Tibial nerve (tissue), 4 donors: Measurements from ENCODE around the gene SLC39A11. TPM values are rescaled to one million over a fixed set of nuclear protein-coding genes. Genes with fewer than 3 reads are reported as not detected.
"Not testable (repeated sequence)": the region's sequence is repeated elsewhere in the genome, so short reads cannot be mapped to it uniquely, and the experiment has no call there.

Experiments used
- DNase-seq, 2 donors: peaks; one replicate each; pipeline ENCODE4 v3.0.0-alpha.2; 2019; ENCODE audit warnings: low spot score in 2 of 2
- H3K27ac ChIP-seq, 4 donors: fragments of 200-600 bp; sonication (generic) in 3 of 4; one replicate each; pipeline ENCODE4 v1.5.1; 2017 to 2019; ENCODE audit warnings: mild to moderate bottlenecking in 1 of 4
- H3K27me3 ChIP-seq, 2 donors: fragments of 200-600 bp; sonication (generic) in 1 of 2; one replicate each; pipeline versions ENCODE4 v1.5.1 to v1.6.0; 2017 to 2019
- H3K36me3 ChIP-seq, 3 donors: fragments of 200-600 bp; sonication (generic); one replicate each; pipeline ENCODE4 v1.5.1; 2018 to 2019
- H3K4me1 ChIP-seq, 4 donors: fragments of 200-600 bp; sonication (generic) in 3 of 4; one replicate each; pipeline ENCODE4 v1.5.1; 2017 to 2019
- H3K4me3 ChIP-seq, 4 donors: fragments of 200-600 bp; sonication (generic) in 3 of 4; one replicate each; pipeline ENCODE4 v1.5.1; 2017 to 2019; ENCODE audit warnings: mild to moderate bottlenecking in 1 of 4, moderate library complexity in 1 of 4
- H3K9me3 ChIP-seq, 4 donors: fragments of 200-600 bp; sonication (generic) in 3 of 4; one replicate each; pipeline ENCODE4 v1.5.1; 2017 to 2019
- EP300 ChIP-seq, 2 donors: sonication (generic); formaldehyde crosslinking; IDR thresholded peaks; one replicate each; pipeline ENCODE4 v1.6.1; 2017; ENCODE audit warnings: antibody characterized with exemption in 2 of 2, mild to moderate bottlenecking in 1 of 2
- POLR2A ChIP-seq, 2 donors: fragments of 450-650 bp; IDR thresholded peaks; one replicate each; pipeline ENCODE4 v1.6.1; 2017; ENCODE audit warnings: antibody characterized with exemption in 2 of 2, mild to moderate bottlenecking in 2 of 2, moderate library complexity in 2 of 2
- WGBS, 2 donors: methylation state at CpG; one replicate each; pipeline ENCODE4 v1.1.5; 2018; 5-methylcytosine and 5-hydroxymethylcytosine counted together
- total RNA-seq, 4 donors: library from RNA; depleted of rRNA; stranded (reverse); fragments of >200 nt; gene quantifications; one replicate each; pipeline ENCODE4 v1.1.0, GENCODE V29; 2016
- TF ChIP-seq, protein P1 (sequence below), 5 experiments: fragments of 200-600 bp in 3 of 5; fragments of 450-650 bp in 2 of 5; sonication (generic) in 3 of 5; IDR thresholded peaks; one replicate each; pipeline ENCODE4 v1.5.1; 2016 to 2019; ENCODE audit warnings: antibody characterized with exemption in 5 of 5, mild to moderate bottlenecking in 3 of 5, moderate library complexity in 2 of 5

Gene SLC39A11
- total RNA-seq, 4 donors from 2014 or later = 19.9 to 48.4 (median 37.5) TPM

DNA sequence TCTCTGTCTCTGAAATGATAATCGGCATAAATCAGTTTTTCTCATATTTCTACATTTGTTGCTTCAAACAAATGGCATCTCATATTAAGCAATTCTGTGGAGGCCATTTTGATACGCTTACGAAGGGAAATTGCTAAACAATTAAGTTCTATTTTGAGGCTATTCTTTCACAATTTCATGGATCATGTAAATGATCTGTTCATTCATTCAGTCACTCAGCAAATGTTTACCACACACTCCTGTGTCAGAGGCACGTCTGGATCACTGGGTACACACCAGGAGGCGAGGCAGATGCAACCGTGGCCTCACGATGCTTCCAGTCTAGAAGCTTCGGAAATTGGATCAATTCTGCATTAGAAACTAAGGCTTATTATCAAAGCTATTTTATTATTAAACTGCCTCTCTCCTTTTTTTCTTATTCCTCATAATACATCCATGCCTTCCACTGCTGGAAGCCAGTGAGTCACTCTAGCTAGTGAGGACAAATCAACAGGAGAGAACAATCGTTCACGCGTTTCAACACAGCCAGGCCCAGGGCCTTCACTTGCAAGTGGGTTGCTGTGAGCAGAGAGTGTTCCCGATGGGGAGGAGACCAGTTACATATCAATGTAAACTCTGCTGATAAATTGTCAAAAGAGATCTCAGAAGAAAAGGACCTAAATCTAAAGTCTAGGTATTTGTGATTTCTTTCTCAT is 11.3 kb upstream of the SLC39A11 start:
- TF ChIP-seq, protein P1, sequence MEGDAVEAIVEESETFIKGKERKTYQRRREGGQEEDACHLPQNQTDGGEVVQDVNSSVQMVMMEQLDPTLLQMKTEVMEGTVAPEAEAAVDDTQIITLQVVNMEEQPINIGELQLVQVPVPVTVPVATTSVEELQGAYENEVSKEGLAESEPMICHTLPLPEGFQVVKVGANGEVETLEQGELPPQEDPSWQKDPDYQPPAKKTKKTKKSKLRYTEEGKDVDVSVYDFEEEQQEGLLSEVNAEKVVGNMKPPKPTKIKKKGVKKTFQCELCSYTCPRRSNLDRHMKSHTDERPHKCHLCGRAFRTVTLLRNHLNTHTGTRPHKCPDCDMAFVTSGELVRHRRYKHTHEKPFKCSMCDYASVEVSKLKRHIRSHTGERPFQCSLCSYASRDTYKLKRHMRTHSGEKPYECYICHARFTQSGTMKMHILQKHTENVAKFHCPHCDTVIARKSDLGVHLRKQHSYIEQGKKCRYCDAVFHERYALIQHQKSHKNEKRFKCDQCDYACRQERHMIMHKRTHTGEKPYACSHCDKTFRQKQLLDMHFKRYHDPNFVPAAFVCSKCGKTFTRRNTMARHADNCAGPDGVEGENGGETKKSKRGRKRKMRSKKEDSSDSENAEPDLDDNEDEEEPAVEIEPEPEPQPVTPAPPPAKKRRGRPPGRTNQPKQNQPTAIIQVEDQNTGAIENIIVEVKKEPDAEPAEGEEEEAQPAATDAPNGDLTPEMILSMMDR (IDR thresholded peaks at IDR 0.05) = no peak
- no peak for TF ChIP-seq EP300 (IDR thresholded peaks at IDR 0.05)
- no peak for TF ChIP-seq POLR2A (IDR thresholded peaks at IDR 0.05)
- Histone ChIP-seq H3K36me3 (no peaks in the 10 kb centered on the region), H3K4me1 (no peaks in the 10 kb centered on the region), H3K4me3 (no peak overlapping the region), H3K27me3 (no peaks in the 10 kb centered on the region), H3K9me3 (no peaks in the 10 kb centered on the region), H3K27ac (no peak overlapping the region)
- no peak for DNase-seq
- 87 to 89% methylated on average over 12 of the region's 12 CpGs for WGBS, 2 donors

DNA sequence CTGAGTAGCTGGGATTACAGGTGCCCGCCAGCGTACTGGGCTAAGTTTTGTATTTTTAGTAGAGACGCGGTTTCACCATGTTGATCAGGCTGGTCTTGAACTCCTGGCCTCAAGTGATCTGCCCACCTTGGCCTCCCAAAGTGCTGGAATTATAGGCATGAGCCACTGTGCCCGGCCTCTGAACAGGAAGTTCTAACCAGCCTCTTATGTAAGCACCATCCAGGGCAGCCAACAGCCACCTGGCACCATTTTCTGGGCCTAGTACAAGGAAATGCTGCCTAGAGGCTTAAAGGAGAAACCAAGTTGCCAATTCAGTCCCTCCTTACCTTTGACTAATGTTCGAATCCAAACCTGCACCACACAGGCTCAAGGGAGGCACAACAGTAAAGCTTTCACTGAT is 8.5 kb upstream of the SLC39A11 start:
- no peak overlapping the region for H3K4me3 ChIP-seq
- no peaks in the 10 kb centered on the region for H3K9me3 ChIP-seq
- DNase-seq = no peak
- WGBS, 2 donors = 87 to 88% methylated on average over 6 of the region's 6 CpGs
- no peak overlapping the region for H3K27ac ChIP-seq
- H3K27me3 ChIP-seq = no peaks in the 10 kb centered on the region
- TF ChIP-seq EP300 (IDR thresholded peaks at IDR 0.05) (no peak), POLR2A (IDR thresholded peaks at IDR 0.05) (no peak)
- TF ChIP-seq, protein P1 (IDR thresholded peaks at IDR 0.05) = no peak
- H3K4me1 ChIP-seq = no peaks in the 10 kb centered on the region
- no peaks in the 10 kb centered on the region for H3K36me3 ChIP-seq

DNA sequence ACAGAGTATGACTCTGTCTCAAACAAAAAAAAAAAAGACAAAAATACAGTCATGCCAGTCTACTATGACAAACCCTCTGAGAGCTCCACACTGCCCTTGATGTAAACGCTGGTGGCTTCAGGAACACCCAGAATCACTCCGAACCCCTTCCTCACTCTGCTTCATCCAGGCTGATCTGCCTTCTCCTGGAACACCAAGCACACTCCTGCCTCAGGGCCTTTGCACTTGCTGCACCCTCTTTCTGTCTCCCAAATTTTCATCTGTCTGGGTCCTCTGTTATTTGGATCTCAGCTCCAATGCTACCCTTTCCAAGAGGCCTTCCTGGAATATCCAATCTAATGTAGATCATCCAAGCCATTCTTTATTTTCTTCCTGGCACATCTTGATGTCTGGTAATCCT is 7.9 kb upstream of the SLC39A11 start:
- Histone ChIP-seq H3K4me3 (no peak overlapping the region), H3K4me1 (no peaks in the 10 kb centered on the region), H3K27ac (no peak overlapping the region), H3K36me3 (no peaks in the 10 kb centered on the region), H3K9me3 (no peaks in the 10 kb centered on the region), H3K27me3 (no peaks in the 10 kb centered on the region)
- DNase-seq = no peak
- TF ChIP-seq POLR2A (IDR thresholded peaks at IDR 0.05) (no peak), EP300 (IDR thresholded peaks at IDR 0.05) (no peak)
- TF ChIP-seq, protein P1 (IDR thresholded peaks at IDR 0.05) = no peak
- WGBS, 2 donors = 85 to 90% methylated on average over 2 of the region's 2 CpGs

DNA sequence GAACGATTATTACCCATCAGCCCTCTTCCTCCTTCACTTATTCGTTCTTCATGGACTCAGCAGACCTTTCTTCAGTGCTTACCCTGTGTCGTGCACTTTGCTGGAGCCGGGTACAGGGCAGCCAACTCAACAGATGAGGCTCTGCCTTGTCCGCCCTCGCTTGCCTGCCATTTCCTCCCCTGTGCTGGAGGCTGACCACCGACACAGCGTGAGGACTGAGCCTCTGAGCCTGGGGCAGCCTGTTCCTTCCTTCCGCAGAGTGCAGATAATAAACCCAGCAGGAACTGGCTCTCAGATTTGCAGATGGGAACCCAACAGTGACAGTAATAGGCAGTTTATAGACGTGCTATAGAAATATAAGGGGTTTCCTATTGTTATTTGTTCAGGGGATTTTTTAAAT is 7.0 kb upstream of the SLC39A11 start:
- TF ChIP-seq EP300 (IDR thresholded peaks at IDR 0.05) (no peak), POLR2A (IDR thresholded peaks at IDR 0.05) (no peak)
- TF ChIP-seq, protein P1 (IDR thresholded peaks at IDR 0.05) = no peak
- 33 to 39% methylated on average over 10 of the region's 10 CpGs for WGBS, 2 donors
- DNase-seq = no peak

DNA sequence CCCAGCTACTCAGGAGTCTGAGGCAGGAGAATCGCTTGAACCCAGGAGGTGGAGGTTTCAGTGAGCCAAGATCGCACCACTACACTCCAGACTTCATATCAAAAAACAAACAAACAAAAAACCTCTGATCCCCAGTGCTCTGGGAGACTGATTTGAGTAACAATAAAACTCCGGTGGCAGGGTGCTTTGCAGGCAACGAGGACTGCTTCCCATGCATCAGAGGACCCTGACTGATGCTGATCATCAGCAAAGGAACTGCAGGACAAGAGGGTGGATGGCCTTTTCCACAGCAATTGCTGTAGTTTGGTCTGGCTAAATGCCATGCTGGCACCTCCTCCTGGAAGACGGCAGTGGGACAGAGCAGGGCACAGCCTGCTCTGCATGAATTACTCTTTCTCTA is 6.4 kb upstream of the SLC39A11 start:
- no peak overlapping the region for H3K27ac ChIP-seq
- 61 to 70% methylated on average over 5 of the region's 5 CpGs for WGBS, 2 donors
- H3K9me3 ChIP-seq = no peaks in the 10 kb centered on the region
- no peaks in the 10 kb centered on the region for H3K36me3 ChIP-seq
- H3K27me3 ChIP-seq = no peaks in the 10 kb centered on the region
- no peak for TF ChIP-seq EP300 (IDR thresholded peaks at IDR 0.05)
- TF ChIP-seq, protein P1 (IDR thresholded peaks at IDR 0.05) = no peak
- TF ChIP-seq POLR2A (IDR thresholded peaks at IDR 0.05) = no peak
- H3K4me3 ChIP-seq = no peak overlapping the region
- DNase-seq = no peak
- no peaks in the 10 kb centered on the region for H3K4me1 ChIP-seq

More for the DNA sequence above, 7.0 kb upstream of the SLC39A11 start:
- H3K27ac ChIP-seq = no peak overlapping the region
- H3K4me3 ChIP-seq = no peak overlapping the region
- no peaks in the 10 kb centered on the region for H3K9me3 ChIP-seq
- H3K4me1 ChIP-seq = no peaks in the 10 kb centered on the region
- no peaks in the 10 kb centered on the region for H3K27me3 ChIP-seq
- H3K36me3 ChIP-seq = no peaks in the 10 kb centered on the region

DNA sequence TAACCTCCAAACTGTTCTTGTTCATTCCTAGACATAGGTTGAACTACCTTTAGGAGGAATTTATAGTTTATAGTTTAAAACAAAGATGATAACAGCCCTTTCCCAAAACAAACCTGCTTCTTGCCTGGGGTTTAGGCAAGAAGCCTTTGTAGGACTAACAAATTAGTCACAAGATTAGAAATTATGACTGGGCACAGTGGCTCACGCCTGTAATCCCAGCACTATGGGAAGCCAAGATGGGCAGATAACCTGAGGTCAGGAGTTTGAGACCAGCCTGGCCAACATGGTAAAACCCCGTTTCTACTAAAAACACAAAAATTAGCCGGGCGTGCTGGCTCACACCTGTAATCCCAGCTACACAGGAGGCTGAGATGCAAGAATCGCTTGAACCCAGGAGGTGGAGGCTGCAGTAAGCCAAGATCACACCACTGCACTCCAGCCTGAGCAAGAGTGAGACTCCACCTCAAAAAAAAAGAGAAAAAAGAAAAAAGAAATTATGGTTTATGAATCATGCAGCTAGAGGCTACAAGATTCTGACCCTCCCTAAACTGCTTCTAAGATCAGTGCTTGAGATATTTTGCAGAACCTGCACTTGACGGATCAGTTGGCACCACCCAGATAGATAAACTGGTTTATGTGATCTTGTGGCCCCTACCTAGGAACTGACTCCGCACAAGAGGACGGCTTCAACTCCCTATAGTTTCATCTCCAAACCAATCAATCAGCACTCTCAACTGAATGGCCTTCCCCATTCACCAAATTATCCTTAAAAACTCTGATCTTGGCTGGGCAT is 5.7 kb upstream of the SLC39A11 start:
- not testable (repeated sequence) for H3K36me3 ChIP-seq, H3K27ac ChIP-seq, H3K4me3 ChIP-seq, H3K9me3 ChIP-seq, DNase-seq, H3K27me3 ChIP-seq, H3K4me1 ChIP-seq
- WGBS, 2 donors = 83 to 88% methylated on average over 8 of the region's 8 CpGs
